HFFc6 (cell line): ENCODE data around the gene PNMA6E. TPM values are rescaled to one million over a fixed set of nuclear protein-coding genes. Genes with fewer than 3 reads are reported as not detected.
"Not testable (repeated sequence)": the region's sequence is repeated elsewhere in the genome, so short reads cannot be mapped to it uniquely, and the experiment has no call there.

Experiments
- DNase-seq: peaks from one replicate; pipeline ENCODE4 v3.0.0-alpha.2; 2018
- H3K27ac Mint-ChIP-seq: 2 replicates; pipeline ENCODE4 v1.8.0; 2020; ENCODE audit warnings: mild to moderate bottlenecking, mixed read lengths
- H3K27me3 Mint-ChIP-seq: 2 replicates; pipeline ENCODE4 v1.8.0; 2021; ENCODE audit warnings: mild to moderate bottlenecking, moderate library complexity, mixed read lengths; ENCODE audit not compliant: insufficient read depth
- H3K36me3 Mint-ChIP-seq: 2 replicates; pipeline ENCODE4 v1.8.0; 2021; ENCODE audit warnings: low read depth, mixed read lengths
- H3K4me1 Mint-ChIP-seq: 2 replicates; pipeline ENCODE4 v1.8.0; 2020; ENCODE audit warnings: low read depth, mixed read lengths
- H3K4me3 Mint-ChIP-seq: 2 replicates; pipeline ENCODE4 v1.8.0; 2020; ENCODE audit warnings: mild to moderate bottlenecking, moderate library complexity, mixed read lengths
- H3K9me3 Mint-ChIP-seq: 2 replicates; pipeline ENCODE4 v1.8.0; 2020; ENCODE audit warnings: mild to moderate bottlenecking, mixed read lengths
- total RNA-seq, 6 experiments: library from RNA; stranded (reverse); fragmentation: NEBNext Ultra II Directional; extraction: Animal tissue kit (Norgen Biotek cat#: 25700); gene quantifications; 2 replicates in 1 of 6; 3 replicates in 5 of 6; pipeline ENCODE4 v1.2.3, GENCODE V29; 2021
- TF ChIP-seq, protein P1 (sequence below): fragments of 200-600 bp; sonication (generic); IDR thresholded peaks from 2 replicates; pipeline ENCODE4 v1.5.0; 2021; ENCODE audit warnings: antibody characterized with exemption, mild to moderate bottlenecking

Gene PNMA6E
- total RNA-seq, 6 experiments from 2014 or later, result not detected

DNA sequence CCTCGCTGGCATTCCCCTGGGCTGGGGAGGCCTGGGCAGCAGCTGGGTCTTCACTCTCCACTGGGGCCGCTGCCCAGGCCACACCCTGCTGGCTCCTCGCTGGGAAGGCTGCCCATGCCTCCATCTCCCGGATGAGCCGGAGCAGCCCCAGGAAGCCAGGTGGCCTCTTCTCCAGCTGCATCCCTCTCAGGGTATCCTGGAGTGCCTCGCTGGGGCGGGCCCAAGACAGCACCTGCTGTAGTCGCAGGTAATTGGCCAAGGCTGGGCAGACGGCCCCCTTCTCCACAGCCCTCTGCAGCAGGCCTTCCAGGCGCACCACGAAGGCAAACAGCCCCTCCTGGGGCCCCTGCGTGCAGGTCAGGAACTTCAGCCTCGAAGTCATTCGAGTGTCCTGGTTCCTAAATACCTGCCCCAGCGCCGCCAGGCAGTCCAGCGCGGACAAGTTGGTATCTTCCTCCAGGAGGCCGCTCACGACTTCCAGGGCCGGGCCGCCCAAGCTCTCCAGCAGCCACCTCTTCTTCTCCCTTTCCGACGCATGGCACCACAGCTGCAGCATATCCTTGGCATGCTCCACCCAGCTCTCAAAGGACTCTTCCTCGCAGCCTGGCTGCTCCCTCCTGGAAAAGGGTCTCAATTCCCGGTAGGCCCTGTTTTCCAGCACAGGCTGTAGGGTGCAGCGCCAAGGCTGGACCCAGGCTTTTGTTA is 3.7 kb downstream of the PNMA6E start:
- no peaks in the 10 kb centered on the region for H3K36me3 Mint-ChIP-seq
- TF ChIP-seq, protein P1, sequence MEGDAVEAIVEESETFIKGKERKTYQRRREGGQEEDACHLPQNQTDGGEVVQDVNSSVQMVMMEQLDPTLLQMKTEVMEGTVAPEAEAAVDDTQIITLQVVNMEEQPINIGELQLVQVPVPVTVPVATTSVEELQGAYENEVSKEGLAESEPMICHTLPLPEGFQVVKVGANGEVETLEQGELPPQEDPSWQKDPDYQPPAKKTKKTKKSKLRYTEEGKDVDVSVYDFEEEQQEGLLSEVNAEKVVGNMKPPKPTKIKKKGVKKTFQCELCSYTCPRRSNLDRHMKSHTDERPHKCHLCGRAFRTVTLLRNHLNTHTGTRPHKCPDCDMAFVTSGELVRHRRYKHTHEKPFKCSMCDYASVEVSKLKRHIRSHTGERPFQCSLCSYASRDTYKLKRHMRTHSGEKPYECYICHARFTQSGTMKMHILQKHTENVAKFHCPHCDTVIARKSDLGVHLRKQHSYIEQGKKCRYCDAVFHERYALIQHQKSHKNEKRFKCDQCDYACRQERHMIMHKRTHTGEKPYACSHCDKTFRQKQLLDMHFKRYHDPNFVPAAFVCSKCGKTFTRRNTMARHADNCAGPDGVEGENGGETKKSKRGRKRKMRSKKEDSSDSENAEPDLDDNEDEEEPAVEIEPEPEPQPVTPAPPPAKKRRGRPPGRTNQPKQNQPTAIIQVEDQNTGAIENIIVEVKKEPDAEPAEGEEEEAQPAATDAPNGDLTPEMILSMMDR, result no peak

GRCh38 chrX:153396320-153397195 is 4.6 kb downstream of the PNMA6E start:
- TF ChIP-seq, protein P1, result no peak
- no peaks in the 10 kb centered on the region for H3K36me3 Mint-ChIP-seq
- H3K9me3 Mint-ChIP-seq, result no peaks in the 10 kb centered on the region
- H3K27me3 Mint-ChIP-seq, result peaks cover 5% of the 10 kb centered on the region
- no peaks in the 10 kb centered on the region for H3K4me1 Mint-ChIP-seq
- no peak overlapping the region for H3K27ac Mint-ChIP-seq
- H3K4me3 Mint-ChIP-seq, result no peak overlapping the region
- DNase-seq, result no peak

More for the DNA sequence above, 3.7 kb downstream of the PNMA6E start:
- no peaks in the 10 kb centered on the region for H3K9me3 Mint-ChIP-seq
- H3K4me3 Mint-ChIP-seq, result no peak overlapping the region
- H3K27me3 Mint-ChIP-seq, result peaks cover 6% of the 10 kb centered on the region
- no peak for DNase-seq
- H3K27ac Mint-ChIP-seq, result no peak overlapping the region
- no peaks in the 10 kb centered on the region for H3K4me1 Mint-ChIP-seq

- no peaks in the 10 kb centered on the region for H3K36me3 Mint-ChIP-seq
- H3K4me3 Mint-ChIP-seq, result no peak overlapping the region
- no peak for DNase-seq
- H3K9me3 Mint-ChIP-seq, result no peaks in the 10 kb centered on the region
- peaks cover 5% of the 10 kb centered on the region for H3K27me3 Mint-ChIP-seq
- H3K4me1 Mint-ChIP-seq, result no peaks in the 10 kb centered on the region
- TF ChIP-seq, protein P1, result no peak
- H3K27ac Mint-ChIP-seq, result no peak overlapping the region
Observed at GRCh38 chrX:153395613-153396319, 5.4 kb downstream of the PNMA6E start.

DNA sequence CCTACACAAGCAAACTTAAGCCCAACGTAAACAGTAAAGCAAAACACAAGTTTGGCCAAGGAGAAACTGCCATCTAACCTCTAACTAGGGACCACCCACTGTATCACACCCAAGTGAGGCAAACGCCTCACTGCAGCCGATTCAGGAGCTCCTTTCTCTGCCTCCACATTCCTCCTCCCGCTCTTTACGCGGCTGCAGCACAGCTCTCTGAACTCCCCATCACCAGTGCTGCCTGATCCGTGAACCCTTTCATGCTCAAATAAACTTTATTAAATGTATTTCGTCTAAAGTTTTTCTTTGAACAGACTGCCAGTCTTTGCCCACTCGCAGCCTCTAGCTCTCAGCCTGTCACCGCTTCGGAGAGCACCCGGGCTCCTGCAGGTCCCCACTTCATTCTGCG is 6.5 kb downstream of the PNMA6E start:
- H3K27ac Mint-ChIP-seq, result no peak overlapping the region
- H3K4me1 Mint-ChIP-seq, result no peaks in the 10 kb centered on the region
- H3K4me3 Mint-ChIP-seq, result no peak overlapping the region
- no peaks in the 10 kb centered on the region for H3K36me3 Mint-ChIP-seq
- TF ChIP-seq, protein P1, result no peak
- H3K9me3 Mint-ChIP-seq, result no peaks in the 10 kb centered on the region
- no peak for DNase-seq
- H3K27me3 Mint-ChIP-seq, result peaks cover 5% of the 10 kb centered on the region

DNA sequence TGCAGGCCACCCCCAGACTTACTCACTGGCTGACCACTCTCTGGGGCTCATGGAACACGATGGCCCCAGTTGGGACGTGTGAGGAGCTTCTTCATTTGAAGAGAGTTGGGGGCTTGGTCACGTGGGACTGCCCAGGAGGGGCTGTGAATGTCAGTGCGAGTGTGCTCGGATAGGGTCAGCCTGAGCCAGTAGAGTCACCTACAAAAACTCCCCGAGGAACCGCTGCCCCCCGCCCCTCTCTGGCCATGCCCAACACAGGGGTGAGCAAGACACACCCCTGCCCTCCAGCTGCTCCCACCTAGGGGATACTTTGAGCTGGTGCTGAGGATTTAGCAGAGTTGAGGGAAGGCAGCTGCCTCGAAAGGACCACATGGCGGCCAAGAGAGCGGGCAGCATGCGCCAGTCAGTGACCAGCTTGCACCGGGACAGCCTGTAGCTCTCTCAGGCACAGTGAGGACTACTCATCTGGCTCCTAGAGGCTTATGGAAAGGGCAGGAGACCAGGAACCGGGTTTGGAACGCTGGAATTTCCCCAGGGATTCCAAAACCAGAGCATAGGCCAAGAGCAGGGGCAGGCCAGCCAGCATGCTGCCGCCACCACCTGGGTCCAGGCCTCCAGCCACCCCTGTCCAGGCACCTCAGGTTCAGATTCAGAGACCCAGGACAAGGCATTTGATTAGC is 8.4 kb downstream of the PNMA6E start:
- DNase-seq, result no peak
- Mint-ChIP-seq H3K27ac (no peak overlapping the region), H3K36me3 (no peaks in the 10 kb centered on the region), H3K4me1 (no peaks in the 10 kb centered on the region), H3K9me3 (no peaks in the 10 kb centered on the region), H3K27me3 (peaks cover 2% of the 10 kb centered on the region), H3K4me3 (no peak overlapping the region)
- TF ChIP-seq, protein P1, result no peak

- H3K27ac Mint-ChIP-seq, H3K36me3 Mint-ChIP-seq, H3K4me1 Mint-ChIP-seq, H3K9me3 Mint-ChIP-seq, H3K27me3 Mint-ChIP-seq, DNase-seq, H3K4me3 Mint-ChIP-seq: not testable (repeated sequence)
Observed at GRCh38 chrX:153389460-153389768, 11.7 kb downstream of the PNMA6E start.
